ENCODE results near the gene ITSN1. TPM values are rescaled to one million over a fixed set of nuclear protein-coding genes. Genes with fewer than 3 reads are reported as not detected.

The ITSN1 gene
- total and polyA plus RNA-seq, 4 donors, result 11.2 to 46.0 (median 19.8) TPM

GRCh38 chr21:33937146-33937545, 294.8 kb downstream of the ITSN1 start:
- 66 to 84% methylated on average over 4 of the region's 4 CpGs for WGBS, 2 donors

GRCh38 chr21:33937931-33938339, 295.6 kb downstream of the ITSN1 start:
- DNase-seq, result no peak
- Histone ChIP-seq H3K27me3 (ENCODE audit: control insufficient read depth in 3 of 3, insufficient read depth in 3 of 3, low read length in 2 of 3) (no peaks in the 10 kb centered on the region), H3K9me3 (ENCODE audit: control insufficient read depth in 4 of 4, insufficient read depth in 3 of 4, low read length in 3 of 4) (no peaks in the 10 kb centered on the region), H3K27ac (ENCODE audit: low read depth in 1 of 2, low read length in 1 of 2) (no peak overlapping the region), H3K36me3 (ENCODE audit: control insufficient read depth in 4 of 4, insufficient read depth in 4 of 4, low read length in 4 of 4) (no peaks in the 10 kb centered on the region), H3K4me1 (ENCODE audit: control insufficient read depth in 5 of 5, insufficient read depth in 5 of 5, low read length in 5 of 5) (peaks cover 0 to 6% (median 0%) of the 10 kb centered on the region in 5 donors), H3K4me3 (no peak overlapping the region), H3K9ac (ENCODE audit: insufficient read depth in 1 of 2, low read length in 2 of 2) (no peak overlapping the region)
- WGBS, 2 donors, result 60 to 77% methylated on average over 14 of the region's 14 CpGs
- no peak for TF ChIP-seq CTCF (IDR thresholded peaks at IDR 0.05; ENCODE audit: control extremely low read depth, extremely low read depth)
- ATAC-seq (ENCODE audit: insufficient read depth, low FRiP score), result no peak

More at GRCh38 chr21:33937146-33937545, 294.8 kb downstream of the ITSN1 start:
- Histone ChIP-seq H3K4me3 (no peak overlapping the region), H3K36me3 (ENCODE audit: control insufficient read depth in 4 of 4, insufficient read depth in 4 of 4, low read length in 4 of 4) (no peaks in the 10 kb centered on the region), H3K4me1 (ENCODE audit: control insufficient read depth in 5 of 5, insufficient read depth in 5 of 5, low read length in 5 of 5) (peaks cover 0 to 6% (median 3%) of the 10 kb centered on the region in 5 donors), H3K9me3 (ENCODE audit: control insufficient read depth in 4 of 4, insufficient read depth in 3 of 4, low read length in 3 of 4) (no peaks in the 10 kb centered on the region), H3K9ac (ENCODE audit: insufficient read depth in 1 of 2, low read length in 2 of 2) (no peak overlapping the region), H3K27ac (ENCODE audit: low read depth in 1 of 2, low read length in 1 of 2) (peak overlapping the region in 1 of 2 donors; percentile 48), H3K27me3 (ENCODE audit: control insufficient read depth in 3 of 3, insufficient read depth in 3 of 3, low read length in 2 of 3) (no peaks in the 10 kb centered on the region)
- DNase-seq (no peak), ATAC-seq (ENCODE audit: insufficient read depth, low FRiP score) (no peak)
- TF ChIP-seq CTCF (IDR thresholded peaks at IDR 0.05; ENCODE audit: control extremely low read depth, extremely low read depth), result no peak

GRCh38 chr21:33938381-33938780, 296.1 kb downstream of the ITSN1 start:
- H3K36me3 ChIP-seq (ENCODE audit: control insufficient read depth in 4 of 4, insufficient read depth in 4 of 4, low read length in 4 of 4), result no peaks in the 10 kb centered on the region
- H3K27me3 ChIP-seq (ENCODE audit: control insufficient read depth in 3 of 3, insufficient read depth in 3 of 3, low read length in 2 of 3), result no peaks in the 10 kb centered on the region
- WGBS, 2 donors, result 78 to 83% methylated on average over 3 of the region's 3 CpGs
- H3K9ac ChIP-seq (ENCODE audit: insufficient read depth in 1 of 2, low read length in 2 of 2), result no peak overlapping the region
- H3K27ac ChIP-seq (ENCODE audit: low read depth in 1 of 2, low read length in 1 of 2), result no peak overlapping the region
- DNase-seq, result no peak
- ATAC-seq (ENCODE audit: insufficient read depth, low FRiP score), result no peak
- no peaks in the 10 kb centered on the region for H3K9me3 ChIP-seq (ENCODE audit: control insufficient read depth in 4 of 4, insufficient read depth in 3 of 4, low read length in 3 of 4)
- peaks cover 0 to 6% (median 0%) of the 10 kb centered on the region in 5 donors for H3K4me1 ChIP-seq (ENCODE audit: control insufficient read depth in 5 of 5, insufficient read depth in 5 of 5, low read length in 5 of 5)
- TF ChIP-seq CTCF (IDR thresholded peaks at IDR 0.05; ENCODE audit: control extremely low read depth, extremely low read depth), result no peak
- H3K4me3 ChIP-seq, result no peak overlapping the region

GRCh38 chr21:33939226-33939625, 296.9 kb downstream of the ITSN1 start:
- no peak for ATAC-seq (ENCODE audit: insufficient read depth, low FRiP score)
- H3K9ac ChIP-seq (ENCODE audit: insufficient read depth in 1 of 2, low read length in 2 of 2), result no peak overlapping the region
- H3K36me3 ChIP-seq (ENCODE audit: control insufficient read depth in 4 of 4, insufficient read depth in 4 of 4, low read length in 4 of 4), result no peaks in the 10 kb centered on the region
- H3K4me1 ChIP-seq (ENCODE audit: control insufficient read depth in 5 of 5, insufficient read depth in 5 of 5, low read length in 5 of 5), result peaks cover 0 to 6% (median 0%) of the 10 kb centered on the region in 5 donors
- H3K27ac ChIP-seq (ENCODE audit: low read depth in 1 of 2, low read length in 1 of 2), result no peak overlapping the region
- H3K9me3 ChIP-seq (ENCODE audit: control insufficient read depth in 4 of 4, insufficient read depth in 3 of 4, low read length in 3 of 4), result peaks cover 0 to 1% (median 0%) of the 10 kb centered on the region in 4 donors
- peak in 1 of 3 donors; percentile 25 for DNase-seq
- TF ChIP-seq CTCF (IDR thresholded peaks at IDR 0.05; ENCODE audit: control extremely low read depth, extremely low read depth), result no peak
- no peak overlapping the region for H3K4me3 ChIP-seq
- whole genome bisulfite sequencing, 2 donors, result 82 to 87% methylated on average over 3 of the region's 3 CpGs
- H3K27me3 ChIP-seq (ENCODE audit: control insufficient read depth in 3 of 3, insufficient read depth in 3 of 3, low read length in 2 of 3), result no peaks in the 10 kb centered on the region

Measured in lung (tissue), 12 donors.